Measurements from ENCODE around the gene MSI2. TPM values are rescaled to one million over a fixed set of nuclear protein-coding genes. Genes with fewer than 3 reads are reported as not detected.

The MSI2 gene
- total and polyA plus RNA-seq, 9 of the 15 experiments (the other 6 are each of a cell fraction or from before 2014, with no cell fraction given), result 4.6 to 61.8 (median 42.4) TPM

DNA sequence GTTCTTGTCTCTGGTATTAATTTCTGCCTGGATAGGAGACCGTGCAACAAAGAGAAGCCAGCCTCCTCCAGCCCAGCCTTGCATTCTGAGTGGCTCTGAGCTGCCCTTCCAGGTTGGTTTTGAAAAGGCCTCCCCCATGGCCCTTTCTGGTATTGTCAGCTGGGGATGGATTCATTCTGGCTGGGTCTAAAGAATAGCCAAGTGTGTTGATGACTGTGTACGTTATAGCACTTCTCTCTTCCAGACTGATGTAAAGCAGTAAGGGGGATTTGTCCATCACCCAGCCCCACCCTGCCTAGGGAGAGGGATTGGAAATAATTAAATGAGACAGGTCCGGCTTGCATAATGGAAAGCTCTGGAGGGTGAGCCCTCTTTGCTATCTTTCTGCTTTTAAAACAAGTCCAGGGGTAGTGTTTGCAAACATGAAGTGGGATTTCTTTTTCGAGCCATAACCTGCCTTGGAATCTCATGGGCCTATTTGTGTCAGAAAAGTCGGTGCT is 146.4 kb downstream of the MSI2 start:
- H3K36me3 ChIP-seq (ENCODE audit: control insufficient read depth, insufficient read depth, low read length), result peaks cover 35% of the 10 kb centered on the region
- in situ Hi-C loops (cut with MboI) (no loop called here), intact Hi-C loops (cut with micrococcal nuclease) (loop anchor here (1.0 kb wide), 1 partner anchor 159 kb away; no protein-coding TSS in a partner anchor)
- peaks cover 12% of the 10 kb centered on the region for H3K79me2 ChIP-seq (ENCODE audit: control insufficient read depth, insufficient read depth, low read length)
- no peaks in the 10 kb centered on the region for H3K9me1 ChIP-seq (ENCODE audit: control insufficient read depth, insufficient read depth, low read length)
- no peak overlapping the region for H3K4me3 ChIP-seq
- H3K9ac ChIP-seq (ENCODE audit: insufficient read depth in 1 of 2, low read depth in 2 of 2, low read length in 2 of 2), result no peak overlapping the region
- H2AFZ ChIP-seq (ENCODE audit: low read depth, low read length), result no peak overlapping the region
- no TSS peak for BruUV-seq (replicated peaks)
- FAIRE-seq (no peak), ATAC-seq (no peak), DNase-seq (ENCODE audit: extremely low read depth in 1 of 4, low spot score in 3 of 4) (no peak)
- POLR2A ChIA-PET, result interaction anchor here (0.7 kb wide), 1 partner anchor 220 kb away, joined by 3 read pairs; no protein-coding TSS in a partner anchor
- no peak overlapping the region for H3K4me2 ChIP-seq (ENCODE audit: insufficient read depth, low read length)
- WGBS (ENCODE audit: insufficient coverage, low coverage, missing lambda C conversion rate), result 90% methylated on average over 5 of the region's 5 CpGs
- H3K27ac ChIP-seq (ENCODE audit: extremely low read depth, low read depth, low read length), result no peak overlapping the region
- CTCF ChIA-PET (ENCODE audit: low intra/inter-chr PET ratio), result interaction anchor here (0.9 to 1.7 kb wide), 2 partner anchors 60 to 160 kb away, joined by 3 to 6 read pairs; no protein-coding TSS in a partner anchor
- H4K20me1 ChIP-seq (replicated peaks; ENCODE audit: control insufficient read depth, insufficient read depth, low read length), result 0 out of 2 replicates have a peak, but pooled peaks cover 3% of the 10 kb centered on the region
- no peaks in the 10 kb centered on the region for H3K27me3 ChIP-seq (ENCODE audit: control insufficient read depth in 2 of 2, insufficient read depth in 2 of 2, low read length in 2 of 2)
- peaks cover 16 to 19% of the 10 kb centered on the region in 2 experiments for H3K4me1 ChIP-seq (replicated peaks in 1 of 2; ENCODE audit: control insufficient read depth in 2 of 2, insufficient read depth in 2 of 2, low read length in 2 of 2)
- no peaks in the 10 kb centered on the region for H3K9me3 ChIP-seq (replicated peaks; ENCODE audit: control insufficient read depth, insufficient read depth, low read depth, low read length)
- TF ChIP-seq GATAD2A (IDR thresholded peaks at IDR 0.05), result no peak
- no peak for TF ChIP-seq PCBP1 (IDR thresholded peaks at IDR 0.05; ENCODE audit: low read depth, low read length, poor library complexity, severe bottlenecking)
- no peak for TF ChIP-seq NFIX (CRISPR knock-in tag; IDR thresholded peaks at IDR 0.05; ENCODE audit: low read depth)
- TF ChIP-seq, protein P1, sequence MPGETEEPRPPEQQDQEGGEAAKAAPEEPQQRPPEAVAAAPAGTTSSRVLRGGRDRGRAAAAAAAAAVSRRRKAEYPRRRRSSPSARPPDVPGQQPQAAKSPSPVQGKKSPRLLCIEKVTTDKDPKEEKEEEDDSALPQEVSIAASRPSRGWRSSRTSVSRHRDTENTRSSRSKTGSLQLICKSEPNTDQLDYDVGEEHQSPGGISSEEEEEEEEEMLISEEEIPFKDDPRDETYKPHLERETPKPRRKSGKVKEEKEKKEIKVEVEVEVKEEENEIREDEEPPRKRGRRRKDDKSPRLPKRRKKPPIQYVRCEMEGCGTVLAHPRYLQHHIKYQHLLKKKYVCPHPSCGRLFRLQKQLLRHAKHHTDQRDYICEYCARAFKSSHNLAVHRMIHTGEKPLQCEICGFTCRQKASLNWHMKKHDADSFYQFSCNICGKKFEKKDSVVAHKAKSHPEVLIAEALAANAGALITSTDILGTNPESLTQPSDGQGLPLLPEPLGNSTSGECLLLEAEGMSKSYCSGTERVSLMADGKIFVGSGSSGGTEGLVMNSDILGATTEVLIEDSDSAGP (CRISPR knock-in tag; IDR thresholded peaks at IDR 0.05), result no peak
- TF ChIP-seq ZBTB2 (IDR thresholded peaks at IDR 0.05), result no peak
- no peak for TF ChIP-seq SNRNP70 (optimal IDR thresholded peaks at IDR 0.05; ENCODE audit: low read depth, low read length)
- no peak for TF ChIP-seq ZNF197 (CRISPR knock-in tag; IDR thresholded peaks at IDR 0.05; ENCODE audit: low read depth)
- TF ChIP-seq TRIM24 (IDR thresholded peaks at IDR 0.05), result no peak
- no peak for TF ChIP-seq GABPB2 (CRISPR knock-in tag; conservative IDR thresholded peaks at IDR 0.05)
- TF ChIP-seq GATAD2B (IDR thresholded peaks at IDR 0.05; ENCODE audit: borderline replicate concordance), result no peak
- TF ChIP-seq ELF1 (tag; IDR thresholded peaks at IDR 0.05), result no peak
- no peak for TF ChIP-seq ZFP30 (CRISPR knock-in tag; IDR thresholded peaks at IDR 0.05; ENCODE audit: borderline replicate concordance)
- TF ChIP-seq CREB3L1 (IDR thresholded peaks at IDR 0.05; ENCODE audit: borderline replicate concordance, low read depth), result no peak

Data from K562 (cell line).